Hepatocyte (in vitro differentiated cells): Measurements from ENCODE around the gene YLPM1. TPM values are rescaled to one million over a fixed set of nuclear protein-coding genes. Genes with fewer than 3 reads are reported as not detected.

Experiments
- DNase-seq: peaks from one replicate; pipeline ENCODE4 v3.0.0-alpha.2; 2016; ENCODE audit warnings: low spot score
- H2AFZ ChIP-seq: fragments of 200-600 bp; sonication (generic); 2 replicates; pipeline ENCODE4 v1.6.0; 2016; ENCODE audit warnings: antibody characterized with exemption, mild to moderate bottlenecking
- H3K27ac ChIP-seq: fragments of 200-600 bp; sonication (generic); 2 replicates; pipeline ENCODE4 v1.5.1; 2016; ENCODE audit warnings: mild to moderate bottlenecking
- H3K27me3 ChIP-seq: fragments of 200-600 bp; sonication (generic); 2 replicates; pipeline ENCODE4 v1.6.1; 2016
- H3K36me3 ChIP-seq: fragments of 200-600 bp; sonication (generic); replicated peaks from 2 replicates; pipeline ENCODE4 v1.5.1; 2016; ENCODE audit warnings: low read depth; ENCODE audit not compliant: insufficient read depth
- H3K4me1 ChIP-seq: fragments of 200-600 bp; sonication (generic); 2 replicates; pipeline ENCODE4 v1.5.1; 2016; ENCODE audit warnings: mild to moderate bottlenecking, moderate library complexity; ENCODE audit not compliant: insufficient read depth
- H3K4me2 ChIP-seq: fragments of 200-600 bp; sonication (generic); 2 replicates; pipeline ENCODE4 v1.6.0; 2016
- H3K4me3 ChIP-seq: fragments of 200-600 bp; sonication (generic); 2 replicates; pipeline ENCODE4 v1.5.1; 2016; ENCODE audit warnings: mild to moderate bottlenecking
- H3K79me2 ChIP-seq: fragments of 200-600 bp; sonication (generic); 2 replicates; pipeline ENCODE4 v1.6.0; 2017; ENCODE audit warnings: mild to moderate bottlenecking
- H3K9me2 ChIP-seq: fragments of 200-600 bp; sonication (generic); replicated peaks from 2 replicates; pipeline ENCODE4 v1.6.0; 2017; ENCODE audit warnings: mild to moderate bottlenecking; ENCODE audit not compliant: insufficient read depth
- H3K9me3 ChIP-seq: fragments of 200-600 bp; sonication (generic); 2 replicates; pipeline ENCODE4 v1.5.1; 2016; ENCODE audit warnings: low read depth, mild to moderate bottlenecking
- H4K20me1 ChIP-seq: fragments of 200-600 bp; sonication (generic); 2 replicates; pipeline ENCODE4 v1.6.0; 2016; ENCODE audit warnings: mild to moderate bottlenecking; ENCODE audit not compliant: insufficient read depth, poor library complexity, severe bottlenecking
- EZH2 ChIP-seq: fragments of 200-600 bp; sonication (generic); IDR thresholded peaks from 2 replicates; pipeline ENCODE4 v1.6.1; 2016; ENCODE audit warnings: antibody characterized with exemption, mild to moderate bottlenecking, borderline replicate concordance
- EZH2phosphoT487 ChIP-seq: fragments of 200-600 bp; sonication (generic); IDR thresholded peaks from one replicate; pipeline ENCODE4 v1.6.1; 2018; ENCODE audit warnings: antibody characterized with exemption, mild to moderate bottlenecking, low read depth, moderate library complexity; ENCODE audit not compliant: unreplicated experiment, severe bottlenecking
- WGBS: methylation state at CpG from one replicate; pipeline ENCODE4 v1.1.6; 2016; ENCODE audit warnings: low lambda C conversion rate; ENCODE audit errors: missing lambda C conversion rate; 5-methylcytosine and 5-hydroxymethylcytosine counted together
- polyA plus RNA-seq: library from polyadenylated mRNA; unstranded; fragments of >200 nt; fragmentation: Nextera tagmentation; extraction: Ambion mirVana; gene quantifications from 2 replicates; pipeline ENCODE4 v1.2.1, GENCODE V29; 2016
- total RNA-seq: library from RNA; depleted of rRNA; stranded (reverse); fragments of >200 nt; gene quantifications from 2 replicates; pipeline ENCODE4 v1.2.3, GENCODE V29; 2014
- TF ChIP-seq, protein P1 (sequence below): fragments of 200-600 bp; sonication (generic); IDR thresholded peaks from 2 replicates; pipeline ENCODE4 v1.5.1; 2016; ENCODE audit warnings: antibody characterized with exemption, mild to moderate bottlenecking; ENCODE audit not compliant: poor library complexity

YLPM1 gene
- total and polyA plus RNA-seq, 2 experiments from 2014 or later = 20.2 to 44.8 TPM

DNA sequence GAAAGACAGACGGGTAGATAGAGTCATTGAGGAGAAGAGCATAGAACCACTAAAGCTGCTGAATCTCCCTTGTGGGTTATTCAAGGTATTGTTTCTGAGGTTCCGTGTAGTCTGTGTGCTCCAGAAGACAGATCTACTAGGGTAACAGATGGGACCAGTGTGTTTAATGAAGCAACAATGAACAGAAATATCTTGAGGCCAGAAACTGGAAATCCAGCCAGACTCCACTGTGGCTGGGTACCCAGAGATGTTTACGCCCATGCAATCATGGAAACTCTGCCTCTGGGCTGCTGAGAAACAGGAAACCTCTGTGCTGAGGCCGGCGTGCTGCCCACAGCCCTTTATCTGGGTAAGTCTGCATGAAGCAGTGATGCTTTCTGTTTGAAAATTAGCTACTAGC lies 104.6 kb downstream of the YLPM1 start:
- 51% methylated on average over 5 of the region's 5 CpGs for WGBS
- DNase-seq = no peak

DNA sequence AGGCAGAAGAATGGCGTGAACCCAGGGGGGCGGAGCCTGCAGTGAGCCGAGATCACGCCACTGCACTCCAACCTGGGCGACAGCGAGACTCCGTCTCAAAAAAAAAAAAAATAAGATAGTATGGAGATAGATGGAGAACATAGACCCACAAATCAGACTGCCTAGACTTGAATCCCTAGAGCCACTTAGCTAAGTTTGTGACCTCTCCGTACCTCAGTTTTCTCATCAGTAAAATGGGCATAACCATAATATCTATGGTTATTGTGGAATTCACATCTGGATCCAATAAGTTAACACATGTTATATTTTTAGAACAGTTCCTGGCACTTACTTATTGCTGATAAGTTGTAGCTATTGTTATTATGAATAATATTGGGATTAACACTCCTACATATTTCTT lies 105.6 kb downstream of the YLPM1 start:
- H3K27me3 ChIP-seq = peaks cover 17% of the 10 kb centered on the region
- 87% methylated on average over 8 of the region's 8 CpGs for WGBS

More for the DNA sequence above, 104.6 kb downstream of the YLPM1 start:
- Histone ChIP-seq H3K4me1 (no peaks in the 10 kb centered on the region), H3K27ac (peak overlapping the region; percentile 51), H2AFZ (no peak overlapping the region), H3K9me2 (no peaks in the 10 kb centered on the region), H3K4me3 (no peak overlapping the region), H3K4me2 (no peak overlapping the region), H3K79me2 (no peaks in the 10 kb centered on the region), H3K36me3 (no peaks in the 10 kb centered on the region), H3K27me3 (peaks cover 10% of the 10 kb centered on the region), H4K20me1 (no peaks in the 10 kb centered on the region), H3K9me3 (no peaks in the 10 kb centered on the region)
- no peak for TF ChIP-seq EZH2phosphoT487

DNA sequence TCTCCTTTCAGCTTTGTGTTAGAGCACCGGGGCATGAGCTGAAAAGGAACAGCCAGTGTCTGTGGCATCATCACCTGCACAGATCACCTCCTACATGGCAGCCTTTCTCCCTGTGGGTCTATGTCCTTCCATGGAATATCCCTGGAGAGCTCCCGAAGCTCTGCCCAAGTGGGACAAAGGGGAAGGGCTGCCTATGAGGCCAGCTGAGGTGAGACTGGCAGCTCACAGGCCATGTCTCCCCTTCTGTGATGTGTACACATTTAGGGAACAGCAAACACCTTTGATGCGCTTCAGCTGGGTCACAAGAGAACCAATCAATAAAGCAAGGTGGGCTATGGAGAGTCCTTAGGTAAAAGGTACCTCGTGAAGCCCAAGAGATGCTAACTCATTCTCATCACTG lies 108.7 kb downstream of the YLPM1 start:
- H3K4me1 ChIP-seq = no peaks in the 10 kb centered on the region
- 90% methylated on average over 4 of the region's 4 CpGs for WGBS
- TF ChIP-seq EZH2phosphoT487 (no peak), EZH2 (no peak)
- TF ChIP-seq, protein P1, sequence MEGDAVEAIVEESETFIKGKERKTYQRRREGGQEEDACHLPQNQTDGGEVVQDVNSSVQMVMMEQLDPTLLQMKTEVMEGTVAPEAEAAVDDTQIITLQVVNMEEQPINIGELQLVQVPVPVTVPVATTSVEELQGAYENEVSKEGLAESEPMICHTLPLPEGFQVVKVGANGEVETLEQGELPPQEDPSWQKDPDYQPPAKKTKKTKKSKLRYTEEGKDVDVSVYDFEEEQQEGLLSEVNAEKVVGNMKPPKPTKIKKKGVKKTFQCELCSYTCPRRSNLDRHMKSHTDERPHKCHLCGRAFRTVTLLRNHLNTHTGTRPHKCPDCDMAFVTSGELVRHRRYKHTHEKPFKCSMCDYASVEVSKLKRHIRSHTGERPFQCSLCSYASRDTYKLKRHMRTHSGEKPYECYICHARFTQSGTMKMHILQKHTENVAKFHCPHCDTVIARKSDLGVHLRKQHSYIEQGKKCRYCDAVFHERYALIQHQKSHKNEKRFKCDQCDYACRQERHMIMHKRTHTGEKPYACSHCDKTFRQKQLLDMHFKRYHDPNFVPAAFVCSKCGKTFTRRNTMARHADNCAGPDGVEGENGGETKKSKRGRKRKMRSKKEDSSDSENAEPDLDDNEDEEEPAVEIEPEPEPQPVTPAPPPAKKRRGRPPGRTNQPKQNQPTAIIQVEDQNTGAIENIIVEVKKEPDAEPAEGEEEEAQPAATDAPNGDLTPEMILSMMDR = no peak
- no peak overlapping the region for H3K4me2 ChIP-seq
- H3K9me3 ChIP-seq = no peaks in the 10 kb centered on the region
- H4K20me1 ChIP-seq = no peaks in the 10 kb centered on the region
- no peaks in the 10 kb centered on the region for H3K9me2 ChIP-seq
- H2AFZ ChIP-seq = no peak overlapping the region
- H3K79me2 ChIP-seq = no peaks in the 10 kb centered on the region
- H3K27me3 ChIP-seq = peaks cover 12% of the 10 kb centered on the region
- no peak overlapping the region for H3K4me3 ChIP-seq
- H3K27ac ChIP-seq = no peak overlapping the region
- no peaks in the 10 kb centered on the region for H3K36me3 ChIP-seq
- no peak for DNase-seq

More for the DNA sequence above, 105.6 kb downstream of the YLPM1 start:
- TF ChIP-seq, protein P1 = no peak
- Histone ChIP-seq H3K79me2 (no peaks in the 10 kb centered on the region), H3K9me2 (no peaks in the 10 kb centered on the region), H3K4me3 (no peak overlapping the region), H2AFZ (no peak overlapping the region), H3K4me2 (no peak overlapping the region), H3K36me3 (no peaks in the 10 kb centered on the region), H3K27ac (no peak overlapping the region), H3K4me1 (no peaks in the 10 kb centered on the region), H3K9me3 (no peaks in the 10 kb centered on the region), H4K20me1 (no peaks in the 10 kb centered on the region)
- DNase-seq = no peak

DNA sequence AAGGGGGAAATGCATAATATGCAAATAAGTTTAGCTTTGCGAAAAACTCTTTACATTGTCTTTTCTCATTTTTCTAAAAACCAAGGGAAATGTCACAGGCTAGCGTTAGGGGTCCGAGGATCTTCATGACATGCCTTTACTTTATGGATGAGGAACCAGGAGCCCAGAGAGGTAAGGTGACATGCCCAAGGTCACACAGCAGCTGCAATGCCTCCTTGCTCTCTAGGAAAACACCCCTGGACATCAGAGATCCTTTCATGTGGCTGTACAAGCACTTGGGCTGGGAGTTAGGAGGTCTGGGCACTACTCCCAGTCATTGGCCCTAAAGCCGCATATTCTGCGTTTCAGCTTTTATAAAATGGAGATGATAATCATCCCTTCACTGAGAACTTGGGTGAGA lies 112.1 kb downstream of the YLPM1 start:
- Histone ChIP-seq H3K4me2 (no peak overlapping the region), H3K4me3 (no peak overlapping the region), H3K27ac (no peak overlapping the region), H4K20me1 (no peaks in the 10 kb centered on the region), H3K79me2 (no peaks in the 10 kb centered on the region), H3K36me3 (no peaks in the 10 kb centered on the region), H3K4me1 (peaks cover 8% of the 10 kb centered on the region), H2AFZ (no peak overlapping the region), H3K9me2 (no peaks in the 10 kb centered on the region), H3K27me3 (peaks cover 12% of the 10 kb centered on the region), H3K9me3 (no peaks in the 10 kb centered on the region)
- TF ChIP-seq EZH2phosphoT487 (no peak), EZH2 (no peak)
- TF ChIP-seq, protein P1 = no peak
- no peak for DNase-seq
- 94% methylated on average over 5 of the region's 5 CpGs for WGBS
